ENCODE measurements around the gene ALDH16A1. TPM values are rescaled to one million over a fixed set of nuclear protein-coding genes. Genes with fewer than 3 reads are reported as not detected.

ALDH16A1 gene
- total and polyA plus RNA-seq, 2 experiments from 2014 or later: 29.9 to 38.7 TPM

GRCh38 chr19:49437231-49437630 is 15.8 kb upstream of the ALDH16A1 start:
- WGBS (ENCODE audit: low lambda C conversion rate, missing lambda C conversion rate): 40% methylated on average over 8 of the region's 8 CpGs
- no peak for DNase-seq (ENCODE audit: low spot score)
- no peak overlapping the region for H3K4me2 ChIP-seq

GRCh38 chr19:49438261-49438660 is 14.8 kb upstream of the ALDH16A1 start:
- no peak overlapping the region for H3K4me3 ChIP-seq
- WGBS (ENCODE audit: low lambda C conversion rate, missing lambda C conversion rate): 31% methylated on average over 5 of the region's 6 CpGs
- H2AFZ ChIP-seq: no peak overlapping the region
- H3K79me2 ChIP-seq: no peaks in the 10 kb centered on the region
- TF ChIP-seq EZH2 (IDR thresholded peaks at IDR 0.05; ENCODE audit: borderline replicate concordance): no peak
- TF ChIP-seq EZH2phosphoT487 (IDR thresholded peaks at IDR 0.05; ENCODE audit: low read depth, severe bottlenecking, unreplicated experiment): no peak
- TF ChIP-seq CTCF (IDR thresholded peaks at IDR 0.05; ENCODE audit: poor library complexity): no peak
- no peaks in the 10 kb centered on the region for H4K20me1 ChIP-seq (ENCODE audit: insufficient read depth, poor library complexity, severe bottlenecking)
- H3K27ac ChIP-seq: no peak overlapping the region
- H3K9me3 ChIP-seq (ENCODE audit: low read depth): no peaks in the 10 kb centered on the region
- no peaks in the 10 kb centered on the region for H3K36me3 ChIP-seq (replicated peaks; ENCODE audit: insufficient read depth, low read depth)
- peaks cover 90% of the 10 kb centered on the region for H3K27me3 ChIP-seq
- no peak overlapping the region for H3K4me2 ChIP-seq
- no peaks in the 10 kb centered on the region for H3K9me2 ChIP-seq (replicated peaks; ENCODE audit: insufficient read depth)
- no peak for DNase-seq (ENCODE audit: low spot score)
- H3K4me1 ChIP-seq (ENCODE audit: insufficient read depth): peaks cover 3% of the 10 kb centered on the region

More at GRCh38 chr19:49437231-49437630, 15.8 kb upstream of the ALDH16A1 start:
- H2AFZ ChIP-seq: no peak overlapping the region
- H3K79me2 ChIP-seq: no peaks in the 10 kb centered on the region
- no peaks in the 10 kb centered on the region for H3K9me2 ChIP-seq (replicated peaks; ENCODE audit: insufficient read depth)
- TF ChIP-seq EZH2 (IDR thresholded peaks at IDR 0.05; ENCODE audit: borderline replicate concordance): no peak
- no peak for TF ChIP-seq EZH2phosphoT487 (IDR thresholded peaks at IDR 0.05; ENCODE audit: low read depth, severe bottlenecking, unreplicated experiment)
- TF ChIP-seq CTCF (IDR thresholded peaks at IDR 0.05; ENCODE audit: poor library complexity): no peak
- H3K9me3 ChIP-seq (ENCODE audit: low read depth): no peaks in the 10 kb centered on the region
- no peaks in the 10 kb centered on the region for H3K36me3 ChIP-seq (replicated peaks; ENCODE audit: insufficient read depth, low read depth)
- H3K27me3 ChIP-seq: peaks cover 97% of the 10 kb centered on the region
- H3K4me1 ChIP-seq (ENCODE audit: insufficient read depth): no peaks in the 10 kb centered on the region
- H3K4me3 ChIP-seq: no peak overlapping the region
- no peaks in the 10 kb centered on the region for H4K20me1 ChIP-seq (ENCODE audit: insufficient read depth, poor library complexity, severe bottlenecking)
- no peak overlapping the region for H3K27ac ChIP-seq

GRCh38 chr19:49439836-49440235 is 13.2 kb upstream of the ALDH16A1 start:
- Histone ChIP-seq H4K20me1 (ENCODE audit: insufficient read depth, poor library complexity, severe bottlenecking) (no peaks in the 10 kb centered on the region), H3K9me3 (ENCODE audit: low read depth) (no peaks in the 10 kb centered on the region), H3K9me2 (replicated peaks; ENCODE audit: insufficient read depth) (no peaks in the 10 kb centered on the region), H3K27ac (no peak overlapping the region), H3K4me2 (no peak overlapping the region), H3K4me3 (no peak overlapping the region), H3K79me2 (no peaks in the 10 kb centered on the region), H3K36me3 (replicated peaks; ENCODE audit: insufficient read depth, low read depth) (no peaks in the 10 kb centered on the region), H2AFZ (no peak overlapping the region), H3K4me1 (ENCODE audit: insufficient read depth) (peaks cover 3% of the 10 kb centered on the region), H3K27me3 (peaks cover 74% of the 10 kb centered on the region)
- TF ChIP-seq CTCF (IDR thresholded peaks at IDR 0.05; ENCODE audit: poor library complexity) (no peak), EZH2phosphoT487 (IDR thresholded peaks at IDR 0.05; ENCODE audit: low read depth, severe bottlenecking, unreplicated experiment) (no peak), EZH2 (IDR thresholded peaks at IDR 0.05; ENCODE audit: borderline replicate concordance) (no peak)
- no peak for DNase-seq (ENCODE audit: low spot score)
- 44% methylated on average over 6 of the region's 6 CpGs for WGBS (ENCODE audit: low lambda C conversion rate, missing lambda C conversion rate)
